DMS114 treated with DMSO at 0.1 percent for 48 hours (cell line): ENCODE measurements around the gene ZNF664.

Experiments used
- DNase-seq: peaks from one replicate; lab custom pipeline; 2025; ENCODE audit not compliant: unreplicated experiment; lab: John Stamatoyannopoulos, UW

The ZNF664 gene

DNA sequence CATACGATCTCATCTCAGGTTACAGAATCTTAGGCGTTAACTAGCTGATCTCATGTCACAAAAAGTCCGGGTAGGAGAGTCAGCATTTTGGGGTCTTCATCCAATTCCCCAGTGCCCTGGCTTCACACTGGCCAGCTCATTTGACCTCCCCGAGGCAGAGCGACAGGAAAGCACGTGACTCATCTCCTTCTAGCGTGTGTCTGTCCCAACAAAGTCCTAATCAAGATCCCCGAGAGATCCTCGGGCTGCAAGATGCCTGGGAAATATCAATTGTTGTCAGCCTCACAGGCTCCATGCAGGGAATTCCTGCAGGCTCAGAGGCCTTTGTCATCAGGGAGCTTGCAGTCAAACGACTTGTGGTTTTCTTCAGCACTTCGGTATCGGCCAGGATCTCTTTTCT lies 57.5 kb downstream of the ZNF664 start:
- DNase-seq: no peak

DNA sequence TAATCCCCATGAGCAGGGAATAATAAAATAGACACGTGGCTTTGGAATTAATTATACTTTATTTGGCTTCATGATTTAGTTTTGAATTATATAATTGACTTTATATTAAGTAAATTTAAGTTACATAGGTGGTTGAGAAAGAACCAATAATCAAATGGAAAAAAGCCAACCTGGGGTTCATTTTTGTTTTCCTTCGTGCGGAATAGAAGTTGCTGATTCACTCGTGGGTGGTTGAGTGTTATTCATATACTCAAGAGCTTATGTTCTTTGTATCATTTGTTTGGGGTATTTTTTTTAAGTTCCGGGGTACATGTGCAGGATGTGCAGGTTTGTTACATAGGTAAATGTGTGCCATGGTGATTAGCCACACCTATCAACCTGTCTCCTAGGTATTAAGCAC lies 58.0 kb downstream of the ZNF664 start:
- no peak for DNase-seq

DNA sequence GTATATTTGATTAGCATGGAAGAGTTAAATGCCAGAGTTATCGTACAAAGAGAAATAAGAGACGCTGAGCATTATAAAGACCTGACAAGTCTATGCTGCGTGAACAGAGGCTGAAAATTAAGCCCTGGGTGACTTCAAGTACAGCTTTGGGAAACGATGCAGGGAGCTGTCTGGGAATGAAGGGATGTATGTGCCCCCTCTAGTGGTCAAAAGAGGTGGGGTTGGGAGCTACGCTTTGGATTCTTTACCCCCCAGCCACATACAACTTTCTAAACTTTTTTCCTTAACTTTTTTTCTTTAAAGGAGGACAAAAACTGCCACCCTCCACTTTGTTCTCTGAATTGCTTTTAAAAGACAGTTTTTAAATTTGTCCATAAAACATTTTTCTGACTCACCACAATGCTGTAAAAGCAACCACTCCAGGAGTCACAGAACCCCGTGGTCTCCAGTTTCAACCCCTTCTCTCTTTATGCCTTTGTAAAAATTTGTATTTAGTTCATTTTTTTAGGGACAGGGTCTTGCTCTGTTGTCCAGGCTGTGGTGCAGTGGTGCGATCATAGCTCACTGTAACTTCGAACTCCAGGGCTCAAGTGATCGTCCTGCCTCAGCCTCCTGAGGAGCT lies 59.4 kb downstream of the ZNF664 start:
- DNase-seq: peak; percentile 49

DNA sequence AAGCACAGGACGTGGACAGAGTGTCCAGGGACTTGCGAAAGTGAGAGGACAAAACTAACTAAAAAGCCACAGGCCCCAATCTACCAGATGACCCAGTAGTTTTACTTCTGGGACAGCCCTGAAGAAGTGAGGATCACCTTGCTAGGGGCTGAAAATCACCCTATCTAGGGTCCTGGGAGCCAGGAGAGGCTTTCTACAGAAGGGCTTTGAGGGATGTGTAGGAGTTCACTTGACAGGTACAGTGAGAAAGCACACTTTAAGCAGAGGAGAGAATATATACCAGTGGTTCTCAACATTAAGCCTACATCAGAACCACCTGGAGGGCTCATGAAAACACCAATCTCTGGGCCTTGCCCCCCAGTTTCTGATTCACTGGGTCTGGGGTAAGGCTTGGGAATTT lies 60.8 kb downstream of the ZNF664 start:
- no peak for DNase-seq

DNA sequence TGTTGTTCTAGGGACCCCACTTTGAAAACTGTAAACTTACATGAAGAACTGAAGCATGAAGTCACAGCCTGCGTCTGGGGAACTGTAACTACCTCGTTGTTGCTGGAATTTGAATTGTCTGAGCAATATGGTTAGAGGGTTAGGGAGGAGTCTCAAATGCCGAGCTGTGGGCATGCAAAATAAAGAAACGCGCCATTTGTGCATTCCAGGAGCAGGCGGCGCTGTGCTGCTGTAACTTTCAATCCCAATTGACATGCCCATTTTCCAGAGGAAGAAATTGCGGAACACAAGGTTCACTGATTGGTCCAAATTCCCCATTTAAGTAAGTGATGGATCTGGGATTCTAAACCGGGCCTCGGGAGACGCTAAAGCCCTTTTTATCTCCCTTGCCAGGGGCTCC lies 61.3 kb downstream of the ZNF664 start:
- no peak for DNase-seq

DNA sequence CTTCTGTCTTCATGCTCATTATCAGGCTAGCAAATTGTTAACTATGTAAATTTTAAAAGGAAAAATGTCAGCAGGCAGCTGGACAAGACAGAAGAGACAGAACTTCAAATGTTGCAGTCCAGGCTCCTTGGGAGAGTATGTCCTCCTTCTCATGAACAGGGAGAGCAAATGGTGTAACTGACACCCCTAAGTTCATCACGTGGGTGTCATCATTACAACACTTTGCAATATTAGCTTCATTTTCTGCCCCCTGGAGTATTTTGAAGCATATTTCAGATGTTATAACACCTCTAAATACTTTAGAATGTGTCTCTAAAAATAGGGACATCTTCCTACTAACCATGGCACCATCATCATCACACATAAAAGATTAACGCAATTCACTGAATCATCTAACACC lies 62.1 kb downstream of the ZNF664 start:
- no peak for DNase-seq

DNA sequence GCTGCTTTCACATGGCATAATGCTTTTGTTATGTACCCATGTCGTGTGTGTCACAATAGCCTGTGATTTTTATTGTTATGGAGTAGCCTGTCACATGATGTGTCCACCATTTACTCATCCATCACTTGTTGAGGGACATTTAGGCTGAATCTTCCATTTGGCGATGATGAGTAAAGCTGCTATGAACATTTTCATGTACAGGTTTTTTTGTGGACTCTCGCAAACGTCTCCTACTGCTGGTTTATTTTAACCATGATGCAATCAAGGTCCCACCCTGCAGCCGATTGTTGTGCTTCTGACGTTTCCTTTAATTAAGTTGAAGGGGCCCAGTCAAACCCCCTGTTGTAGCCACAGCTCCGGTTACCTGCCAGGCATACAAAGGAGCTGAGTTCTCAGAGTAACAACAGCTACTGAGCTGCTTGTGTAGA lies 63.2 kb downstream of the ZNF664 start:
- DNase-seq: no peak

DNA sequence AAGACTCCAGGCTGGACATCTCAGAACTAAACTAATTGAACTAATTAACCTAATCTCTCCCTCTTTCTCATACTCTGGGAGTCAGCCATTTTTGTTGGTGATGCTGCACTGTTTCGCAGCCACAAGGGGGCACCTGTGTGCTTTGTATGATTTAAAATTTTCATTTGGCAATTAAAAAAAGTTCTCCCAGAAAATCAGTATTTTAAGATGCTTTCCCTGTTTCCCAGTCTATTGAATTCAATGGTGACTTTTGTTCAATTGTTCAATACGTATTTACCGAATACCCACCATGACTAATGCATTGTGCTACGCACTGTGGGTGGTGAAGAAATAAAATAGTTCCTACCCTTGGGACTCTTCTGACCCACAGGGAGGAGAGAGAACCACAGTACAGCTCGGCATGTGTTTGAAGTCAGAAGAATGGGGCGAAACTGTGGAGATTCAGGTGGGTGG lies 63.7 kb downstream of the ZNF664 start:
- peak; percentile 57 for DNase-seq

DNA sequence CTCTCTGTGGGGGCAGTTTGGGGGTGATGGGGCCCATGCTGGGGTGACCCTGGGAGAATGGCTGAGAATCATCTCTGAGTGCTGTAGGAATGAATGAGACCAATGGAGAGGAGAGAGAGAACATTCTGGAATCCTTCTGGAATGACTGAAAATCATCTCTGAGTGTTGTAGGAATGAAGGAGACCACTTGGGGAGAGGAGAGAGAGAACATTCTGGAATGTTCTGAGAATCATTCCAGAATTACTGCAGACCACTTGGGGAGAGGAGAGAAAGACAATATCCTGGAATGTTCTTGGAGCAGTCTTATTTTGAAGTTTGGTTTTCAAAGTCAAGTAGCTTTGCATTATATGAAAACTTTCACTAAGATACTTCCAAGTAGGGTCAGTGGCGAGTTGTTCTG lies 64.3 kb downstream of the ZNF664 start:
- no peak for DNase-seq

DNA sequence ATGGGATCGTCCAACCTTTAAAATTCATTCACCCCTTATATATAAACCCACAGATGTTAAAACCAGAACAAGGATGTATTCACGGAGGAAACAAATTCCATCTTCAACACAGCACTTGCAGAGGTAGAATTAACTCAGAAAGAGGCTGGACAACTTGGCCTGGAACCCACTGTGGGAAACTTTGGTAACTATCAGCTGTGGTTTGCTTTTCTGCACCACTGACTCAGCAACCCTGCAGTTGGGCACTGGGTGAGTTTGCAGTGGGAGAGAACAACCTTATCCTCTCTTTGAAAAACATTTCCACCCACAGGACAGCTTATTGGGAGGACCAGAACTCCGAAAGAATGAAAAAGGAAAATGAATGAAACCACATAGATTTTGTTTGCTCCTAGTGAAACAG lies 66.3 kb downstream of the ZNF664 start:
- no peak for DNase-seq

DNA sequence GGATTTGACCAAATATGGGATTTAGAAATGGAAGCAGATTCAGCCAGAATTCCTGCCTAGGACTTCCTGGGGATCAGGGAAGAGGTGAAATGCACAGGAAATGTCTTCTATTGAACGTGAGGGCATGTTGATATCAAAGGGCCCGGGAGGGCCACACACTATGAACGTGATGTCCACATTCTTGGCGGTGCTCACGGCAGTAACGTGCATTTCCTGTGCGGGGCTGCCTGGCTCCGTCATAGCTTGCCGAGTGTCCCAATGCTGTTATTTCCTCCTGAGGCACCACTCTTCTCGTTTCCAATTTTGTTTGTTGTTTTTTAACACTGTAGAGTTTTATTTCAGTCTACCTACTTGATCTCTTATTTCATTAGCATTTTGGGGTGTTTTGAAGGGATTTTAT lies 67.3 kb downstream of the ZNF664 start:
- no peak for DNase-seq

DNA sequence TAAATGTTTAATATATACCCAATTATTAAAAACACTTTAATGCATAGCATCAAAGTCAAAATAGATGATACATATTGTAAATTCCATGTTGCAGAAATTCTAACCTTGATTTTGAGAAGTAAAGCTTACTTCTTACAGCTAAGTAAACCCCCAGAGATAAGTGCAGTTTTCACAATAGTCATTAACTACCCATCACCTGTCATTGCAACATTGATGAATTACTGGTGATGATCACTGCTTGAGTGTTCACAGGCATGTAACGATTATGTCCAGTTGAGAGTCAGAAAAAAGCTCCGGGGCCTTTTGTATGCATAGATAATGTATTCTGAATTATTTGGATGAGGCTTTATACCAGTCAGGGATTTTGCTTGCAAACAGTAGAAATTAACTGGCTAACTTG lies 67.7 kb downstream of the ZNF664 start:
- DNase-seq: no peak

DNA sequence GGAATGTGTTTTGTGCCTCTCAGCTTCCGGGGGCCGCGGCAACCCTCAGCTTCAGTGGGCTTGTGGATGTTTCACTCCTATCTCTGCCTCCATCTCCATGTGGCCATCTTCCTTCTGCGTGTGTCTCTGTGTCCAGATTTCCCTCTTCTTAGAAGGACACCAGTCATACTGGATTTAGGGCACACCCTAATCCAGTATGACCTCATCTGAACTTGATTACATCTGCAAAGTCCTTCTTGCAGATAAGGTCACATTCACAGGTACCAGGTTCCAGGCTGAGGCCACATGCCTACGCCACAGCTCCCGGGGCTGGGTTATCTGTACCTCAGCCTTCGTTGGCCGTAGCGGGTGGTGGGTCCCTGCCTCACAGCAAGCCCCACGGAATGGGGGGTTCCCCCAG lies 68.9 kb downstream of the ZNF664 start:
- DNase-seq: no peak

DNA sequence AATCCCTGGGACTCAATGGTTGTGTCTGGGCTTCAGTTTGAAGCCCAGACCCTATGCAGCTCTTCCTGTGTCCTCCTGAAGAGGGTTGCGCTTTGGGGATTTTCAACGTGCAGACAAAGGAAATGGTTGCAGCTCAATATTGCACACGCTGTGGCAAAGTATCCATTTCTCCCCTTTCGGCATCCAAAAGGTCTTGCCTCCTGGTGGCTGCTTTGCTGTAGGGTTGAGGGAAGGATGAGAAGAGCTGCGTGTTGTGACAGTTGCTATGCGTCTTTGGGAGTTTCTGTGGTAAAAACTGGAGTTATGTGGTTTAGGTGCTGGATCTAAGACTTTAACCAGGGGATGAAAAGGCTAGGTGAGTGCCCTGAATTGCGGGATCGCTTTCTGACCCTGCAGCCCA lies 71.0 kb downstream of the ZNF664 start:
- no peak for DNase-seq

DNA sequence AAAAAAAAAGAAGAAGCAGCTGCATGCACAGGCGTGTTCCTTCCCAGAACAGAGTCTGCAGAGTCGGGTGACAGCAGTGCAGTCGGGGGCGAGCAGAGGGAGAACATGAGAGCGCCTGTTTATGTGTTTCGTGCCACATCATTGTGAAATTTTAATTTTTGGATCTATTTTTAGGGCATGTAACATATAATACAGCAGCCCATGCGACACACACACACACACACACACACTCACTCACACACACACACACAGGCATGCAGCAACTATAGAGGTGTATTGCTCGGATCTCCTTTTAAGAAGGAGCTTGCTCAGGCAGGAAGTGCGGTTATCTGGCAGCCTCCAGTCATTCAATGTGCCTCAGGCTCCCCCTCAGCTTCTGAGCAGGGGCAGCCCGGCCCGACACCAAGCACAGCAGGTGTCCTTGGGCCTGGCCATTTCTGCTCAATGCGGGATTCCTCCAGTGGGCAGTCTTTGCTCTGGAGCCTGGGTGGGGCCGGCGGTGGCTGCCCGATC lies 71.8 kb downstream of the ZNF664 start:
- DNase-seq: no peak

DNA sequence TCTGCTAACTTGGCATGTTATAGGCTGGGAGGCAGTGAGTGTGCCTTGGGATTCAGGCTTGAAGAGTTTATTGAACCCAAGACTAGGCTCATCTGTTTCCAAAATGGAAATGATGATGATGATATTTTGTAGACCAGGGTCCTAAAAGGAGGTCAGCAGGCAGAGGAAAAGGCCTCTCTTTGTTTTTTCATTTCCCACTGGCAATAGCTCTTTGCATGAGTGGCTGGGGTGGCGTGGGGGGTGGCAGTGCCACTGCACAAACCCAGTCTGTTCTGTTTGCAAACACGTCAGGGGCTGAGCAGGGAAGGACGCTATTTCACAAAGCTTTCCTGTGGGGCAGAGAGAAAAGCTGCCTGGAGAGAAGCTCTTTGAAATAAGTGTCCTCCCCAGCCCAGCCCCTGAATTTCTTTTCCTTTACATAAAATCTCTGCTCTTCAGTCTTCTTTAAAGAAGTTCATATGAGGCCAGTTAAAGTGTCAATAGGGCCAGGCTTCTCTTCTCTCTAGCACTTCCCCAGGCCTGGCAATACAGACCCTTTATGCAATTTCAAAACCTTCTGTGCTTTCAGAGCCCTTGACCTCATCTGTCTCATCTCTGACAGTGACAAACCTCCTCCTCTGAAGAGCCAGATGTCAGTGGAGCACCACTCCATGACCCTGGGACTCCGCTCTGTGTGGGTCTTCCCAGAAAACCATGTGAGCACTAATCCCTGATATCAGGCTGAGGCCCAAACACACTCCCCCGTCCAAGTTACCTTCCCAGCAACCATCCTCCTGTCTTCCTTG lies 72.8 kb downstream of the ZNF664 start:
- DNase-seq: no peak

DNA sequence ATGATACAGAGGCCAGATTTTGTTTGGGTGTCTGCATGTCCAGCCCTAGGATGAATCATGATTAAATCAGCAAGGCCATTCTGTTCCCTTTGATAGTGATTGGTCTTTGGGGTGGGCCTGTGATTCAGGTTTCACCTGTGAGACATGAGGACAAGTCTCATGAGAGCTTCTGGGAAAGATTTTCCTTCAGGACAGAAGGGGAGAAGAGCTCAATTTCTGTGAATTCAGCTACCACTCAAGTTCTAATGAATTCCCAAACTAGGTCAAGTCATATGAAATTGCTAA lies 73.4 kb downstream of the ZNF664 start:
- DNase-seq: no peak

DNA sequence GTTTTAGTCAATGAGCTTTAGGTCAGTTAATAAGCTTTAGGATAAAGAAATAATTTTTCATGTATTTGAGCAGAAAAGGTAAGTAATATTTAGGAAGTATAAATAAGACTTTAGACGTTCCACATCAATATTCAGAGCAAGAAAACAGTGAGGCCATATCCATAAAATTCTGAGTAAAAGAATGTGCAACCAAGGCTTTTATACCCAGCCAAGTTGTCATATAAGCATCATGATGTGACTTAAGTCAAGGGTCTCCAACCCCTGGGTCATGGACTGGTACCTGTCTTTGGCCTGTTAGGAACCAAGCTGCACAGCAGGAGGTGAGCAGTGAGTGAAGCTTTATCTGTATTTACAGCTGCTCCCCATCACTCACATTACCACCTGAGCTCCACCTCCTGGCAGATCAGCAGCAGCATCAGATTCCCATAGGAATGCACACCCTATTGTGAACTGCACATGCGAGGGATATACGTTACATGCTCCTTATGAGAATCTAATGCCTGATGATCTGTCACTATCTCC lies 74.1 kb downstream of the ZNF664 start:
- DNase-seq: no peak

DNA sequence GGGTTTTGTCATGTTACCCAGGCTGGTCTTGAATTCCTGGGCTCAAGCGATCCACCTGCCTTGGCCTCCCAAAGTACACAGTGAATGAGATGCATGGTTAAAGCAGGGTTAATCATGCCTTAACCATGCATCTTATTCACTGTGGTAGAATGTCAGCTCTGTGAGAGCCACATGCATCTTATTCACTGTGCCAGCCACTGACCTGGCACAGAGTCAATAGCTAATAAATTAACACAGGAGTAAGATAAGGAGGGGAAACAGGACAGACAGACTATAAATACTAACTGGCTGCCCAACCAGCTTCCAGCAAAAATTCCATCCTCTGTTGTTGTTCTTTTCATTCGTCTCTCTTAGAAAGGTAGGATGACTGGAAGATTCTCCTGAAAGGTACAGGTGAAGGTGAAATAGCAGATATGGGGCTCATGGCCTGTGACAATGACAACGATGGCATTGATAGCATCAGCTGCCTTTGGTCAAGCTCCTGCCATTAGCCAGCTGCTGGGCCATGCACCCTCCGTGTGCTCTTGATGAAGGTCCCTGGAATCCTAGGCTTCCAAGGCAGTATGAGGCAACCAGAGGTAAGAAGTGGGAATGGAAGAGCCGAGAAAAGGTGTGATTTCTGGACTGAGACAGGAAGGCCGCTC lies 76.6 kb downstream of the ZNF664 start:
- no peak for DNase-seq

DNA sequence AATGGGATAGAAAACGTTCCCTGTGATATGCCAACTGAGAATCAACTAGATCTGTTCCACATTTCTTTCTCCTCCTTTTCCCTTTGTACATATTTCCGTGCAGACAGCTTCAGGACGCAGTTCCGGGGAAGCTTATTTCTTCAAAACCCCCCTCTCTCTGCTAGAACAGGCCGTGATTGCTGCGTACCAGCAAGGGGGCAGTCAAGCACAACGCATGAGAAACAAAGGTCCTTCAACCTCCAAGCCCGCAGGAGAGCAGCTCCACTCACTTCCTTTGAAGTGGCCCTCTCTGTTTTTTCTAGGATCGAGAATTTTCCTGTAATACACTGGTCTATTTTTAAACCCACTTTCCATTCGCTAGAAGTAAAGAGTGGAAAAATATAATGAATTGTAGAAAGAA lies 80.8 kb downstream of the ZNF664 start:
- peak; percentile 18 for DNase-seq

DNA sequence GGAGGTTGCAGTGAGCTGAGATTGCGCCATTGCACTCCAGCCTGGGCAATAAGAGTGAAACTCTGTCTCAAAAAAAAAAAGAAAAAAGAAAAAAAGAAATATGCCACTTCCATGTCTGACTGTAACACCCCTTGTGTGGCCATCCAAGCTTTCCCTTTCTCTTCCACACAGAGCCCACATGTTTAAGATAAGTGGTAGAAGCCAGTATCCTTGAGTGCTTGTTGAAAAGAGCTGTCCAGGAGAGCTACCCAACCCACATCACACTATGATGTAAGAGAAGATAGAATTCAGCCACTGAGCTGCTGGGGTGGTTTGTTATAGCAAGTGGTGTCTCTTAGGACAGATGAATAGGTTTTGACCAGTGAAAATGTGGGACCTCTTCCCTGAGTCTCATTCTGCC lies 82.1 kb downstream of the ZNF664 start:
- DNase-seq: no peak

DNA sequence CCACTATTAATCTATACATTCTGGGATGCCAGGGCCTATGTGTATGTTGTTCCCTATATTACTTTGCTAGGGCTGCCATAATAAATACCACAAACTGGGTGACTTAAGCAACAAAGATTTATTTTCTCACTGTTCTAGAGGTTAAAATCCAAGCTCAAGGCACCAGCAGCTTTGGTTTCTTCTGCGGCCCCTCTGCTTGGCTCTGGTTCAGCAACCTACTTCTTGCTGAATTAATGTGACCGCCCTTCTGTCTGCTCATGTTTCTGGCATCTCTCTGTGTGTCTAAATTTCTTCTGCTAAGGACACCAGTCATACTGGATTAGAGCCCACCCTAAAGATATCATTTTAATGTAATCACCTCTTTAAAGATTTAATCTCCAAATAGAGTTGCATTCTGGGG lies 84.7 kb downstream of the ZNF664 start:
- no peak for DNase-seq
